ENCODE data around the gene POLR2H.

POLR2H gene

GRCh38 chr3:184337399-184337714 lies 24.2 kb upstream of the POLR2H start, which contains the start of gene FAM131A:
FAM131A (plus strand) TSS chr3:184337600; CDS start chr3:184337631, 31 bp downstream.
- no peak for TF ChIP-seq USF1 (IDR thresholded peaks at IDR 0.05)
- TF ChIP-seq TEAD4 (IDR thresholded peaks at IDR 0.05), result no peak
- no peak for TF ChIP-seq EGR1 (IDR thresholded peaks at IDR 0.05)
- no peak for TF ChIP-seq REST (IDR thresholded peaks at IDR 0.05; ENCODE audit: low read depth)
- no peak for TF ChIP-seq CREB1 (IDR thresholded peaks at IDR 0.05; ENCODE audit: low read depth)
- no peak for TF ChIP-seq NFIC (IDR thresholded peaks at IDR 0.05)
- TF ChIP-seq TCF12 (IDR thresholded peaks at IDR 0.05; ENCODE audit: low read depth), result no peak
- no peak for TF ChIP-seq RAD21 (IDR thresholded peaks at IDR 0.05; ENCODE audit: low read depth)
- no peak for TF ChIP-seq MAX (IDR thresholded peaks at IDR 0.05)

GRCh38 chr3:184337981-184338380 lies 23.5 kb upstream of the POLR2H start:
- no peak for TF ChIP-seq EP300 (IDR thresholded peaks at IDR 0.05; ENCODE audit: borderline replicate concordance)
- TF ChIP-seq CREB1 (IDR thresholded peaks at IDR 0.05; ENCODE audit: low read depth), result no peak
- TF ChIP-seq USF1 (IDR thresholded peaks at IDR 0.05), result no peak

GRCh38 chr3:184338511-184338945 lies 23.0 kb upstream of the POLR2H start:
- TF ChIP-seq MAX (IDR thresholded peaks at IDR 0.05), result no peak
- TF ChIP-seq CREB1 (IDR thresholded peaks at IDR 0.05; ENCODE audit: low read depth), result no peak
- TF ChIP-seq EP300 (IDR thresholded peaks at IDR 0.05; ENCODE audit: borderline replicate concordance), result no peak
- no peak for TF ChIP-seq TCF12 (IDR thresholded peaks at IDR 0.05; ENCODE audit: low read depth)
- TF ChIP-seq TAF1 (IDR thresholded peaks at IDR 0.05; ENCODE audit: low read depth), result no peak
- TF ChIP-seq REST (IDR thresholded peaks at IDR 0.05; ENCODE audit: low read depth), result no peak
- no peak for TF ChIP-seq RAD21 (IDR thresholded peaks at IDR 0.05; ENCODE audit: low read depth)
- no peak for TF ChIP-seq FOXM1 (IDR thresholded peaks at IDR 0.05; ENCODE audit: borderline replicate concordance, low read depth)
- no peak for TF ChIP-seq CEBPB (IDR thresholded peaks at IDR 0.05)
- no peak for TF ChIP-seq EGR1 (IDR thresholded peaks at IDR 0.05)
- TF ChIP-seq YY1 (IDR thresholded peaks at IDR 0.05; ENCODE audit: low read depth), result no peak
- TF ChIP-seq TEAD4 (IDR thresholded peaks at IDR 0.05), result no peak

GRCh38 chr3:184339001-184339400 lies 22.5 kb upstream of the POLR2H start:
- TF ChIP-seq CREB1 (IDR thresholded peaks at IDR 0.05; ENCODE audit: low read depth) (no peak), YY1 (IDR thresholded peaks at IDR 0.05; ENCODE audit: low read depth) (no peak), ZBTB7A (IDR thresholded peaks at IDR 0.05; ENCODE audit: low read depth) (no peak), FOXM1 (IDR thresholded peaks at IDR 0.05; ENCODE audit: borderline replicate concordance, low read depth) (no peak), TEAD4 (IDR thresholded peaks at IDR 0.05) (no peak), MAX (IDR thresholded peaks at IDR 0.05) (no peak), NFIC (IDR thresholded peaks at IDR 0.05) (no peak), RAD21 (IDR thresholded peaks at IDR 0.05; ENCODE audit: low read depth) (no peak), TAF1 (IDR thresholded peaks at IDR 0.05; ENCODE audit: low read depth) (no peak), EGR1 (IDR thresholded peaks at IDR 0.05) (no peak), EP300 (IDR thresholded peaks at IDR 0.05; ENCODE audit: borderline replicate concordance) (no peak), CEBPB (IDR thresholded peaks at IDR 0.05) (no peak), USF1 (IDR thresholded peaks at IDR 0.05) (no peak)

- no peak for TF ChIP-seq TCF12 (IDR thresholded peaks at IDR 0.05; ENCODE audit: low read depth)
- no peak for TF ChIP-seq TEAD4 (IDR thresholded peaks at IDR 0.05)
- TF ChIP-seq TAF1 (IDR thresholded peaks at IDR 0.05; ENCODE audit: low read depth), result no peak
- no peak for TF ChIP-seq RAD21 (IDR thresholded peaks at IDR 0.05; ENCODE audit: low read depth)
- TF ChIP-seq NFIC (IDR thresholded peaks at IDR 0.05), result no peak
- TF ChIP-seq MAX (IDR thresholded peaks at IDR 0.05), result 0 out of 2 replicates have a peak, but pooled peaks have one; percentile 17
- peak; percentile 91 for TF ChIP-seq USF1 (IDR thresholded peaks at IDR 0.05)
- TF ChIP-seq FOXM1 (IDR thresholded peaks at IDR 0.05; ENCODE audit: borderline replicate concordance, low read depth), result no peak
- 0 out of 2 replicates have a peak, but pooled peaks have one; percentile 42 for TF ChIP-seq YY1 (IDR thresholded peaks at IDR 0.05; ENCODE audit: low read depth)
- TF ChIP-seq CEBPB (IDR thresholded peaks at IDR 0.05), result no peak
Observed at GRCh38 chr3:184341925-184342324, 19.6 kb upstream of the POLR2H start.
